H1 (cell line): ENCODE measurements around the gene R3HDM2.

ENCODE experiments used
- CREB1 ChIP-seq: IDR thresholded peaks from 2 replicates; pipeline ENCODE4 v1.6.1; 2012; ENCODE audit warnings: inconsistent platforms
- CTCF ChIP-seq, 3 experiments: IDR thresholded peaks; 1 replicate in 2 of 3; 2 replicates in 1 of 3; pipeline versions ENCODE4 v1.5.1 to v1.6.1; 2011; ENCODE audit warnings: low read length in 3 of 3, mild to moderate bottlenecking in 3 of 3, inconsistent platforms in 2 of 3, low read depth in 1 of 3, moderate library complexity in 1 of 3; ENCODE audit not compliant: insufficient read depth in 1 of 3; ENCODE audit errors: control extremely low read depth in 1 of 3
- EP300 ChIP-seq, 2 experiments: IDR thresholded peaks; 1 replicate in 1 of 2; 2 replicates in 1 of 2; pipeline ENCODE4 v1.6.1; 2011 to 2012; ENCODE audit warnings: low read depth in 2 of 2, low read length in 2 of 2, mild to moderate bottlenecking in 2 of 2, borderline replicate concordance in 1 of 2, inconsistent platforms in 1 of 2, moderate library complexity in 1 of 2
- EZH2 ChIP-seq: fragments of 200-600 bp; sonication (generic); IDR thresholded peaks from 2 replicates; pipeline ENCODE4 v1.7.1; 2012; ENCODE audit warnings: low read depth, mild to moderate bottlenecking, moderate library complexity, low read length, inconsistent platforms; ENCODE audit not compliant: severe bottlenecking
- GTF2F1 ChIP-seq: IDR thresholded peaks from 2 replicates; pipeline ENCODE4 v1.6.1; 2012; ENCODE audit warnings: low read depth, low read length, improper control_type of control experiment, borderline replicate concordance
- JUN ChIP-seq: IDR thresholded peaks from 2 replicates; pipeline ENCODE4 v1.6.1; 2011; ENCODE audit warnings: low read depth, mild to moderate bottlenecking, improper control_type of control experiment, low read length
- JUND ChIP-seq: IDR thresholded peaks from 2 replicates; pipeline ENCODE4 v1.6.1; 2011; ENCODE audit warnings: mild to moderate bottlenecking, improper control_type of control experiment, low read length
- KDM5A ChIP-seq: fragments of 200-600 bp; IDR thresholded peaks from 2 replicates; pipeline ENCODE4 v1.7.1; 2012; ENCODE audit warnings: mild to moderate bottlenecking, low read length, inconsistent platforms, mixed read lengths
- POLR2A ChIP-seq, 2 experiments: IDR thresholded peaks; 1 replicate in 1 of 2; 2 replicates in 1 of 2; pipeline ENCODE4 v1.6.1; 2011; ENCODE audit warnings: low read depth in 2 of 2, low read length in 2 of 2, mild to moderate bottlenecking in 2 of 2; ENCODE audit errors: control extremely low read depth in 1 of 2
- POLR2AphosphoS5 ChIP-seq: IDR thresholded peaks from 2 replicates; pipeline ENCODE4 v1.6.1; 2011; ENCODE audit warnings: low read depth, low read length
- RBBP5 ChIP-seq: IDR thresholded peaks from 2 replicates; pipeline ENCODE4 v1.7.1; 2012; ENCODE audit warnings: low read depth, mild to moderate bottlenecking, inconsistent platforms, low read length, moderate library complexity, borderline replicate concordance
- RXRA ChIP-seq: IDR thresholded peaks from 2 replicates; pipeline ENCODE4 v1.6.1; 2011; ENCODE audit warnings: low read depth, mild to moderate bottlenecking, low read length, moderate library complexity; ENCODE audit not compliant: insufficient read depth
- SRF ChIP-seq: IDR thresholded peaks from 2 replicates; pipeline ENCODE4 v1.6.1; 2011; ENCODE audit warnings: mild to moderate bottlenecking, low read depth, low read length, moderate library complexity
- TF ChIP-seq, protein P1 (sequence below): IDR thresholded peaks from 2 replicates; pipeline ENCODE4 v1.6.1; 2011; ENCODE audit warnings: low read length, improper control_type of control experiment

DNA sequence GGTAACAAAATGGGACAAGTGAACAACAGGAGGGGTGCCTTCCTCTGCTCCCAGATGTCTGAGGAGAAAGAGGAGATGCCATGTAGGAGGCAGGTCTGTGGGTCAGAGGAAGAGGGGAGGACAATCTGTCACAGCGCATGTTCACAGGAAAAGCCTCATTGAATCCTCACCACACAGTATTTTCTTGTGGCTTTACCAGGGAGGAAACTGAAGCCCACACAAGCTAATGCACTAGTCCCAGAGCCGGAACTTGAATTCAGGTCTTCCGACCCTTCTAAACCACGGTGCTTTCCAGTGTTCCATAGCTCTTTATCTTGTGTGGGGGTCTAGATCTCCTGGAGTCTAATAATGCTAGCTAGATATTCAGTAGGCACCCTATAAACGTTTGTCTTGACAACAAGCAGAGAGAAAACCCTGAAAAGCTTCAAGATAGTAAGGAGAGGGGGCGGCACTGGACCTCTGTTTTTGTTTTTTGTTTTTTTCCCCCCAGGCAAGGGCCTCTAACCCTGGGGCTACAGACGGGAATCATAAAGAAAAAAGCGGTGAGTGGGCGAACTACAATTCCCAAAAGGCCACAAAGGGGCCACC lies 201.7 kb downstream of the R3HDM2 start:
- TF ChIP-seq RBBP5 (no peak), JUN (no peak), POLR2A (IDR thresholded peaks at IDR 0.05; ENCODE audit: control extremely low read depth in 1 of 2, low read depth in 2 of 2, low read length in 2 of 2) (no peak), CTCF (IDR thresholded peaks at IDR 0.05; ENCODE audit: control extremely low read depth in 1 of 3, insufficient read depth in 1 of 3, low read depth in 1 of 3, low read length in 3 of 3) (no peak), CREB1 (no peak), GTF2F1 (no peak), POLR2AphosphoS5 (no peak), JUND (no peak), RXRA (no peak), EP300 (IDR thresholded peaks at IDR 0.05; ENCODE audit: borderline replicate concordance in 1 of 2, low read depth in 2 of 2, low read length in 2 of 2) (no peak), SRF (no peak), EZH2 (no peak), KDM5A (no peak)
- TF ChIP-seq, protein P1, sequence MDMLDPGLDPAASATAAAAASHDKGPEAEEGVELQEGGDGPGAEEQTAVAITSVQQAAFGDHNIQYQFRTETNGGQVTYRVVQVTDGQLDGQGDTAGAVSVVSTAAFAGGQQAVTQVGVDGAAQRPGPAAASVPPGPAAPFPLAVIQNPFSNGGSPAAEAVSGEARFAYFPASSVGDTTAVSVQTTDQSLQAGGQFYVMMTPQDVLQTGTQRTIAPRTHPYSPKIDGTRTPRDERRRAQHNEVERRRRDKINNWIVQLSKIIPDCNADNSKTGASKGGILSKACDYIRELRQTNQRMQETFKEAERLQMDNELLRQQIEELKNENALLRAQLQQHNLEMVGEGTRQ = no peak
